NCI-H146 (cell line): ENCODE measurements around the gene SH2B2.
"Not testable (repeated sequence)": the region's sequence is repeated elsewhere in the genome, so short reads cannot be mapped to it uniquely, and the experiment has no call there.

Source experiments
- DNase-seq: peaks from one replicate; lab custom pipeline; 2025; lab: John Stamatoyannopoulos, UW

The SH2B2 gene

GRCh38 chr7:102287111-102287980 is 678 bp downstream of the SH2B2 start:
- DNase-seq: peak; percentile 56

GRCh38 chr7:102287981-102288278 is 1.3 kb downstream of the SH2B2 start:
- DNase-seq: no peak

DNA sequence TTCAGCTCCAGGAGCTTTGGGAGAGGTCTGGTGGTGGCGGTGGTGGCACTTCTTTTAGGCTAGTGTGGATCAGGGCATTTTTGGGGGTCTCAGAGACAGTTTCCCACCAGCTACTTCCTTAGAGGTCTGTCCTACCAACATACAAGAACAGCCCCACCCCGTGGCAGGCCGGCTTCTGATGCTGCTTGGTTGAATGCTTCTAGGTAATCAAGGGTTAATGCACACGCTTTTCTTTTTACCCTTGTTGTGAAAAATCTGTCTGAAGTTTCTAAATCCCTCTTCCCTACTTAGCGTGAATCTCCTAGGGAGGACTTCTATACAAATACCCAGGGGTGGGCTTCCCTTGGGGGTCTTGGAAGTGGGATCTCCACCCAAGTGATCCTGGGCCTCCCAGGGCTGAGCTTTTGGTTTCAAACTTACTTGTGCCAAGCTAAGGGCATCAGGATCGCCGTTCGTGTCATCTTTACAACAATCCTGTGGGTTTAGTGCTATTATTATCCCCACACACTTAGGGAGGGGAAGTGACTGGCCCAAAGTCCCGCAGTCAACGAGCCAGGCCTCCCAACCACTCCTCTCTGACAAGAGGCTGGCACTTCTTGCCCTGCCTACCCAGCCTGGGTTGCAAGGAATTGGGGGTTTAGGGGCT is 1.7 kb downstream of the SH2B2 start:
- DNase-seq: no peak

- DNase-seq: no peak
These were observed 2.4 kb downstream of the SH2B2 start for GRCh38 chr7:102289057-102289456.

DNA sequence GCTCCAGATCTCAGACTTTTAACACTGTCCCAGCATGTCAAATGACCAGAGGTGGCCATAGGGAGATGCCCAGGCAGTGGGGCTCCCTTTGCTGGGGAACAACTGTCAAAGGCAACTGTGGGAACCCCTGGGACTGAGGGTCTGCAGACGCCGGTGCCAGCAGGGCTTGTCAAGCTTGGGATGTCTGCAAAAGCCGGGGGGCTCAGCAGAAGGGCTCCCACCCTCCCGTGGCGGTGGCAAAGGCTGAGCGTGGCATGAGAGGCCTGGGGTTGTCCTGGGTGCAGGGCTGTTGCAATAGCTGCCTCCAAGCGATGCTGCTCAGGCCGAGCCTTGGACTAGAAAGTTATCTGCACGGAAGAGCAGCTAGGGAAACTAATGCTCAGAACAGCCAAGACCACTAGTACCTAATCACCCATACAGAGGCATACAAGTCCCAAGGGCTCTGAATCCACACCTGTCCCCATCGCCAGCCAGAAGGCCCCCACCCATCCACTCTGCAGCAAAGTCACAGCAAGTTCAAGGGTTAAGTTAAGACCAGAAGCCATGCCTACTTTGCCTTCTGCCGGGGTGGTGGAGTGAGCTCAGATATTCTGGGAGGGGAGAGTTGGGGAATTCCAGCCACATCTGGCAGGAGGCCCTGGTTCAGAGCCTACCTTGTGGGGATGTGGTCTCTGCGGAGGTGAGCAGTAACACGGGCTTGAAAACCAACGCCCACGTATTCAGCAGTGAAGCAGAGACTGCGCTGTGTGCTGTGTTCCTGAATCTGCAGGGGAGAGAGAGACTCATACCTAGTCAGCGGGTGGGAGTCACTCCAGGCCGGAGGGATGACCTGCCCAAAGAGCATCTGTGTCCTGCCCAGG is 4.6 kb downstream of the SH2B2 start:
- DNase-seq: no peak

- DNase-seq: no peak
These were observed 5.2 kb downstream of the SH2B2 start for GRCh38 chr7:102291916-102292267.

GRCh38 chr7:102292813-102293798 is 6.4 kb downstream of the SH2B2 start:
- no peak for DNase-seq

GRCh38 chr7:102294589-102294988 is 7.9 kb downstream of the SH2B2 start:
- no peak for DNase-seq

GRCh38 chr7:102295346-102296178 is 8.9 kb downstream of the SH2B2 start:
- no peak for DNase-seq

DNA sequence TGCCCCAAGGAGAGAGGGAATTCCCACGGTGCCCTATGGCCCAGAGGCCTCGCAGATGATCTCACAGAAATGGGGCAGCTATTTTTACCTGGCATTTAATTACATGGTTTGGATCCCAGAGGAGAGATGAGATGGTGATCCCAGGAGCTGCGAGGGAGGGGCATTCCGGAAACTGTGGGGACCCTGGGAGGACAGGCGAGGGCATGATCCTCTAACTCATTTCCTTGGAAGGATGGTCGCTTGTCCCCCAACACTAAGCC is 9.4 kb downstream of the SH2B2 start:
- DNase-seq: no peak

DNA sequence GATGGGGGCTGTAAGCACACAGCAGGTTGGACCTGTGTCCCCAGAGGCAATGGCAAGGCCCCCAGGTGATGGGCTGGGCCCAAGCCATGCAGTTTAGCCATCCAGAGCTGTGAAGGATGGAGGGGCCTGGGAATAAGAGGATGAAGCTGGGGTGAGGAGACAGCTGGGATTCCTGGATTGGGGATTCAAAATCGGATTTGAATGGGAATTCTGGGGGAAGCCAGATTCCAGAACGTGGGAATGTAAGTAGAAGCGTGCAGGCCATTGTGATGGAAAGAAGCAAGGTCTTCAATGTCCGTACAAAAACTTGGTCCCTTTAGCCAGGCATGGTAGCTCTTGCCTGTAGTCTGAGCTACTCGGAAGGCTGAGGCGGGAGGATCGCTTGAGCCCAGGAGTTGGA is 9.8 kb downstream of the SH2B2 start:
- DNase-seq: no peak

- DNase-seq: no peak
These were observed 11.0 kb downstream of the SH2B2 start for GRCh38 chr7:102297487-102298218.

DNA sequence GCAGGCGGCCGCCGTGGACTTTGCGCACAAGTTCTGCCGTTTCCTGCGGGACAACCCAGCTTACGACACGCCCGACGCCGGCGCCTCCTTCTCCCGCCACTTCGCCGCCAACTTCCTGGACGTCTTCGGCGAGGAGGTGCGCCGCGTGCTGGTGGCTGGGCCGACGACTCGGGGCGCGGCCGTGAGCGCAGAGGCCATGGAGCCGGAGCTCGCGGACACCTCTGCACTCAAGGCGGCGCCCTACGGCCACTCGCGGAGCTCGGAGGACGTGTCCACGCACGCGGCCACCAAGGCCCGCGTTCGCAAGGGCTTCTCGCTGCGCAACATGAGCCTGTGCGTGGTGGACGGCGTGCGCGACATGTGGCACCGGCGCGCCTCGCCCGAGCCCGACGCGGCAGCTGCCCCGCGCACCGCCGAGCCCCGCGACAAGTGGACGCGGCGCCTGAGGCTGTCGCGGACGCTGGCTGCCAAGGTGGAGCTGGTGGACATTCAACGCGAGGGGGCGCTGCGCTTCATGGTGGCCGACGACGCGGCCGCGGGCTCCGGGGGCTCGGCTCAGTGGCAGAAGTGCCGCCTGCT is 14.1 kb downstream of the SH2B2 start:
- no peak for DNase-seq

DNA sequence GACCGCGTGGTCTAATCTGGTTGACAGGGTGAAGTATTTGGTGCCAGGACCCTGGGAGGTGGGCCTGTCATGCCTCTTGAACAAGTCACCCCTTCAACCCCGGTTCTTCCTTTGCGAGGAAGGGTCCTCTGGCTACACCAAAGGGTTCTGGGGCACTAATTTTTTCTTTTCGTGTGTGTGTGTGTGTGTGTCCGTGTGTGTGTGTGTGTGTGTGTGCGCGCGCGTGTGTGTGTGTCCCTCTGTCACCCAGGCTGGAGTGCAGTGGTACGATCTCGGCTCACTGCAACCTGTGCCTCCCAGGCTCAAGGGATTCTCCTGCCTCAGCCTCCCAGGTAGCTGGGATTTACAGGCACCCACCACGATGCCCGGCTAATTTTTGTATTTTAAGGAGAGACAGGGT is 14.7 kb downstream of the SH2B2 start:
- DNase-seq: not testable (repeated sequence)

- DNase-seq: no peak
These were observed 15.4 kb downstream of the SH2B2 start for GRCh38 chr7:102302025-102302424.

DNA sequence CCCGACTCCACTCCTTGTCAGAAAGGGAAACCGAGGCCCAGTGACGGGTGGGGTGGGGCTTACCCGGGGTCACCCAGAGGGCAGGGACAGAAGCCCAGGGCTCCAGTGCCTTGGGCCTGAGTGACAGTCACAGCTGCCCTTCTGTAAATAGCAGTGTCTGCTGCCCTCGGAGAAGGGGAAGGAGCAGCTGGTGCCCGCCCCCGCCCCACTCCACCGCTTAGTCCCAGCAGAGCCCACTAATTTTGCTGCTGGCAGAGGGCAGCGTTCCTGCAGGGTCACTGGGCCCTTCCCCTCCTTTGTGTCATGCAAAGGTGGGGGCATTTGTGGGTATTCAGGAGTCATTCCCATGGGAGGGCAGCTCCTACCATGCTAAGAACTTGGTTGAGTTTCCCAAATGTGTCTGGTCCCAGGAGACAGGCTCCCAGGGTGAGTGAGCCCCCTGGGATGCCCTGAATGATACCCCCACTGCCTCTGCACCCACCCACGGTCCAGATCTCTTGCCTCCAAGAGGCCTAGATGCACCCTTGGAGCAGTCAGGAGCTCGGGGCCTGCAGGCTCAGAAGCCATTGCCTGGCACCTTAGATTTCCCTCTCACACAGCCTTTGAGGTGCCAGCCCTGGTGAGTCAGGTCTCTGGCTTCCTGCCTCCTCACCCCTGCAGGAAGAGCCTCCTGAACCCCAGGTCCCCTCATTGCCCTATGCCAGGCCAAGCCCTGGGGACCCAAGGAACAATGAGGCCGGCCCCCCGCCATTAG is 17.2 kb downstream of the SH2B2 start:
- no peak for DNase-seq

- no peak for DNase-seq
These were observed 18.0 kb downstream of the SH2B2 start for GRCh38 chr7:102304668-102305067.

DNA sequence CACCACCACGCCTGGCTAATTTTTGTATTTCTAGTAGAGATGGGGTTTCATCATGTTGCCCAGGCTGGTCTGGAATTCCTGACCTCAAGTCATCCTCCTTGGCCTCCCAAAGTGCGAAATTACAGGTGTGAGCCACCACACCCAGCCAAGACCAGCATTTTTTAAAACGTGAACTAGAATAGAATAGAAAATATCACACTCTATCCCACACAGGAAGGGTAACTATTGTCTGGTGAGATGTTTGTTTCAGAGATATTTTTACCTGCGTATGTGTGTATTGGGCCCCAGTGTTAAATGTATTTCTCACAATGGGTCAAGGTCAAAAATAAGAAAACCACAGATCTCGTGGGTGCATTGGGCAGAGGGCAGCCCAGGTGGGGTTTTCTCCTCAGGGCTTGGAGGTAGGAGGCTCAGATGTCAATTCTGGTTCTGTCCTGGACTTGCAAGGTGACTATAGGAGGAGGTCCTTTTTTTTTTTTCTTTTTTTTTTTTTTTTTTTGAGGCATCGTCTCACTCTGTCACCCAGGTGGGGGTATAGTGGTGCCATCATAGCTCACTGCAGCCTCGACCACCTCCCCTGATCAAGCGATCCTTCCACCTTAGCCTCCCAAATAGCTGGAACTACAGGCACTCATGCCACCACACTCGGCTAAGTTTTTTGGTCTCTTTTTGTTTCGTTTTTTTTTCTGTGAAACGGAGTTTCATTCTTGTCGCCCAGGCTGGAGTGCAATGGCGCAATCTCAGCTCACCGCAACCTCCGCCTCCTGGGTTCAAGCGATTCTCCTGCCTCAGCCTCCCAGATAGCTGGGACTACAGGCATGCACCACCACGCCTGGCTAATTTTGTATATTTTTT is 19.0 kb downstream of the SH2B2 start:
- DNase-seq: no peak
